GM10847 (cell line): ENCODE measurements around the gene KAT2B.

Experiments used
- POLR2A ChIP-seq: IDR thresholded peaks from 2 replicates; pipeline ENCODE4 v1.6.1; 2011; ENCODE audit not compliant: insufficient read length; ENCODE audit errors: extremely low read depth

KAT2B gene

GRCh38 chr3:20073683-20074082, 33.4 kb downstream of the KAT2B start:
- TF ChIP-seq POLR2A: no peak

- no peak for TF ChIP-seq POLR2A
Observed at GRCh38 chr3:20074226-20075063, 34.2 kb downstream of the KAT2B start.

GRCh38 chr3:20075197-20075596, 35.0 kb downstream of the KAT2B start:
- TF ChIP-seq POLR2A: no peak

GRCh38 chr3:20076296-20076997, 36.2 kb downstream of the KAT2B start:
- TF ChIP-seq POLR2A: no peak

- no peak for TF ChIP-seq POLR2A
Observed at GRCh38 chr3:20077068-20077467, 36.8 kb downstream of the KAT2B start.

- TF ChIP-seq POLR2A: no peak
Observed at GRCh38 chr3:20078194-20078714, 38.0 kb downstream of the KAT2B start.

GRCh38 chr3:20079621-20080020, 39.4 kb downstream of the KAT2B start:
- no peak for TF ChIP-seq POLR2A

- no peak for TF ChIP-seq POLR2A
Observed at GRCh38 chr3:20080956-20081554, 40.8 kb downstream of the KAT2B start.

GRCh38 chr3:20083253-20083652, 43.0 kb downstream of the KAT2B start:
- no peak for TF ChIP-seq POLR2A

- TF ChIP-seq POLR2A: no peak
Observed at GRCh38 chr3:20083953-20084352, 43.7 kb downstream of the KAT2B start.

- no peak for TF ChIP-seq POLR2A
Observed at GRCh38 chr3:20091331-20092047, 51.2 kb downstream of the KAT2B start.

- no peak for TF ChIP-seq POLR2A
Observed at GRCh38 chr3:20095470-20095869, 55.2 kb downstream of the KAT2B start.

- no peak for TF ChIP-seq POLR2A
Observed at GRCh38 chr3:20096135-20096685, 56.0 kb downstream of the KAT2B start.

GRCh38 chr3:20097015-20097414, 56.8 kb downstream of the KAT2B start:
- TF ChIP-seq POLR2A: no peak

- no peak for TF ChIP-seq POLR2A
Observed at GRCh38 chr3:20099060-20099459, 58.8 kb downstream of the KAT2B start.
